SU-DHL-6 (cell line): ENCODE results near the gene JAKMIP1.

ENCODE experiments used
- EZH2phosphoT487 ChIP-seq: fragments of 200-600 bp; sonication (generic), shearing (Covaris generic); conservative IDR thresholded peaks from 2 replicates; pipeline ENCODE4 v1.6.1; 2018; ENCODE audit warnings: mild to moderate bottlenecking, antibody characterized with exemption, low read length, moderate library complexity, mixed read lengths
- TF ChIP-seq, protein P1 (sequence below): fragments of 200-600 bp; sonication (generic); IDR thresholded peaks from one replicate; pipeline ENCODE4 v1.5.1; 2017; ENCODE audit warnings: antibody characterized with exemption, mild to moderate bottlenecking, low read length, moderate library complexity; ENCODE audit not compliant: insufficient read depth, poor library complexity, severe bottlenecking

DNA sequence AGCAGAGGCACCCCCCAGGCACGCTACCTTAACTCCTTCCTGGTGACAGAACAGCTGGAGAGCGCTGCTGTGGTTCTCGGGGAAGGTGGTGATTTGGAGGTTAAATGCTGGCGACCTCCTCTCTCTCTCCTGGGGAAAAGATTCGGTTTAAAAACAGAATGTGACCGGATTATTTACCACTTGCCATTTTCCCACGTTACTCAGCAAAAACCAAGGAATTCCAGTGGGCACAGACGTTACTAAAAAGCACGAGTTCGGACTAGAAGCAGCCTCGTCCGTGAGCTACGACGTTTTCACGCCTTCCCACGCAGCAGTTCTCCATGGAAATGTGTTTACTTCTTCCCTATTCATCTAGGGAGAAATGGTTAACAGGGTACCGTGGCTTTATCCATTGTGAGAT, 149.8 kb downstream of the JAKMIP1 start:
- TF ChIP-seq, protein P1, sequence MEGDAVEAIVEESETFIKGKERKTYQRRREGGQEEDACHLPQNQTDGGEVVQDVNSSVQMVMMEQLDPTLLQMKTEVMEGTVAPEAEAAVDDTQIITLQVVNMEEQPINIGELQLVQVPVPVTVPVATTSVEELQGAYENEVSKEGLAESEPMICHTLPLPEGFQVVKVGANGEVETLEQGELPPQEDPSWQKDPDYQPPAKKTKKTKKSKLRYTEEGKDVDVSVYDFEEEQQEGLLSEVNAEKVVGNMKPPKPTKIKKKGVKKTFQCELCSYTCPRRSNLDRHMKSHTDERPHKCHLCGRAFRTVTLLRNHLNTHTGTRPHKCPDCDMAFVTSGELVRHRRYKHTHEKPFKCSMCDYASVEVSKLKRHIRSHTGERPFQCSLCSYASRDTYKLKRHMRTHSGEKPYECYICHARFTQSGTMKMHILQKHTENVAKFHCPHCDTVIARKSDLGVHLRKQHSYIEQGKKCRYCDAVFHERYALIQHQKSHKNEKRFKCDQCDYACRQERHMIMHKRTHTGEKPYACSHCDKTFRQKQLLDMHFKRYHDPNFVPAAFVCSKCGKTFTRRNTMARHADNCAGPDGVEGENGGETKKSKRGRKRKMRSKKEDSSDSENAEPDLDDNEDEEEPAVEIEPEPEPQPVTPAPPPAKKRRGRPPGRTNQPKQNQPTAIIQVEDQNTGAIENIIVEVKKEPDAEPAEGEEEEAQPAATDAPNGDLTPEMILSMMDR = no peak
- TF ChIP-seq EZH2phosphoT487 = no peak
